Psoas muscle (tissue), 8 donors: ENCODE data around the gene STX18. TPM values are rescaled to one million over a fixed set of nuclear protein-coding genes. Genes with fewer than 3 reads are reported as not detected.

Experiments
- ATAC-seq, 4 donors: fragments of 200-7000 bp; cut with Tn5 transposase; one replicate each; pipeline ENCODE4 v1.9.1; 2020; ENCODE audit warnings: moderate library complexity in 3 of 4, mild to moderate bottlenecking in 2 of 4
- DNase-seq, 2 donors: peaks; one replicate each; pipeline ENCODE4 v3.0.0-alpha.2; 2020
- H3K27ac ChIP-seq: fragments of 200-600 bp; one replicate; pipeline ENCODE4 v1.8.0; 2022
- H3K27me3 ChIP-seq, 3 donors: fragments of 200-600 bp in 1 of 3; one replicate each; pipeline versions ENCODE4 v1.6.1 to v1.8.0; 2013 to 2022; ENCODE audit warnings: low read length in 2 of 3, mild to moderate bottlenecking in 2 of 3, moderate library complexity in 1 of 3; ENCODE audit not compliant: insufficient read depth in 3 of 3
- H3K36me3 ChIP-seq, 2 donors: fragments of 200-600 bp in 1 of 2; one replicate each; pipeline versions ENCODE4 v1.6.1 to v1.8.0; 2013 to 2022; ENCODE audit warnings: low read depth in 1 of 2, mild to moderate bottlenecking in 1 of 2, moderate library complexity in 1 of 2; ENCODE audit not compliant: insufficient read depth in 1 of 2
- H3K4me1 ChIP-seq: fragments of 200-600 bp; one replicate; pipeline ENCODE4 v1.8.0; 2022
- H3K4me3 ChIP-seq: fragments of 200-600 bp; one replicate; pipeline ENCODE4 v1.8.0; 2022; ENCODE audit warnings: mild to moderate bottlenecking
- H3K9me3 ChIP-seq: fragments of 200-600 bp; one replicate; pipeline ENCODE4 v1.8.0; 2022
- CTCF ChIP-seq: fragments of 200-600 bp; IDR thresholded peaks from one replicate; pipeline ENCODE4 v1.8.0; 2022; ENCODE audit warnings: antibody characterized with exemption
- WGBS, 3 donors: extraction: QIAGEN DNeasy Blood & Tissue Kit; methylation state at CpG; one replicate each; pipeline versions ENCODE4 v1.1.6 to v1.1.7; 2013; 5-methylcytosine and 5-hydroxymethylcytosine counted together
- intact Hi-C, 2 donors: fragments of 100-400 bp; cut with DNase I; formaldehyde crosslinking; loops; one replicate each; pipeline versions ENCODE4 v1.11.0 to v1.14.2; 2022
- polyA plus RNA-seq, 3 donors: library from polyadenylated mRNA; stranded (reverse); fragments of 200-250 nt; gene quantifications; one replicate each; pipeline ENCODE4 v1.2.3, GENCODE V29; 2013
- total RNA-seq, 4 donors: library from RNA; stranded (reverse); fragmentation: NEBNext Ultra II Directional in 2 of 4; extraction: Animal tissue kit (Norgen Biotek cat#: 25700) in 2 of 4; gene quantifications; one replicate each; pipeline versions ENCODE4 v1.2.1 to v1.2.4, GENCODE V29; 2021 to 2023
- donor health status: healthy with polysubstance abuse.
- donor health status: DM: no; HTN: no; CAD: no; lungs with moderate emphysema.
- donor health status: Bipolar disorder and iron deficiency.
- donor health status: healthy.
- donor health status: DM: yes; HTN: yes; CAD: no.
- donor health status: DM: no; HTN: no; CAD: no.
- donor health status: DM: no; HTN: no; CAD: no.
- donor health status: DM: yes; HTN: yes; CAD: no.

Gene STX18
- total and polyA plus RNA-seq, 7 donors, result 12.1 to 29.7 (median 21.1) TPM

GRCh38 chr4:4388836-4389575, 152.8 kb downstream of the STX18 start:
- DNase-seq (peak in 1 of 2 donors; percentile 11), ATAC-seq (no peak)
- Histone ChIP-seq H3K36me3 (no peaks in the 10 kb centered on the region), H3K9me3 (no peaks in the 10 kb centered on the region), H3K4me3 (no peak overlapping the region), H3K27ac (no peak overlapping the region), H3K4me1 (peaks cover 10% of the 10 kb centered on the region), H3K27me3 (peaks cover 0 to 68% (median 38%) of the 10 kb centered on the region in 3 donors)
- intact Hi-C loops, result no loop called here
- TF ChIP-seq CTCF, result no peak
- WGBS, 3 donors, result 53 to 68% (median 59%) methylated on average over 17 to 18 of the region's 18 CpGs

DNA sequence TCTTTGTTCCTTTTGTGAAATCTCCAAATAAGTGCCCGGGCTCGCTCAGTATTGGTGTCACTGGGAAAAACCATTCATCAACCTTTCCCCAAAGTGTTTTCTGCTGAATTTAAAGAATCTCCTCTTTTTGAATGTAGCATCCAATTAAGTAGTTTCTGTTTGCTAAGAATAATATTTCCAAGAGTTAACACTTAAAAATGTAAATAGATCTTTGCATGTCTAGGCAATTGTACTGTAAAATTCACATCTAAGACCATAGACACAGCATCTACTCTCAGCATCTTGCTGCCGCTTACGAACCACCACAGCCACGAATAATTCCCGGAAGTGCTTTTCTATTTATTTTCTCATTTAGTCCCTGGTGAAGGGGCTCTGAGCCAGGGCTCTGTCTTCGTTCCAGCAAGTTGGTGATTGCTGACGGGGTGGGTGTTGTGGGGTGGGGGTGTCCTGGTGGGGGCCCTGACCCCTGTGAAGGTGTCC, 153.5 kb downstream of the STX18 start:
- intact Hi-C loops, result no loop called here
- no peak overlapping the region for H3K4me3 ChIP-seq
- WGBS, 3 donors, result 16 to 31% (median 26%) methylated on average over 8 of the region's 8 CpGs
- DNase-seq (peak in 1 of 2 donors; percentile 6), ATAC-seq (no peak)
- peaks cover 0 to 65% (median 35%) of the 10 kb centered on the region in 3 donors for H3K27me3 ChIP-seq
- H3K27ac ChIP-seq, result no peak overlapping the region
- H3K9me3 ChIP-seq, result no peaks in the 10 kb centered on the region
- no peak for TF ChIP-seq CTCF
- peaks cover 10% of the 10 kb centered on the region for H3K4me1 ChIP-seq
- H3K36me3 ChIP-seq, result no peaks in the 10 kb centered on the region

GRCh38 chr4:4387531-4388310, 154.1 kb downstream of the STX18 start:
- 2 to 4% (median 3%) methylated on average over 53 to 62 of the region's 62 CpGs for WGBS, 3 donors
- Histone ChIP-seq H3K27ac (no peak overlapping the region), H3K36me3 (no peaks in the 10 kb centered on the region), H3K4me3 (peak overlapping the region; percentile 60), H3K4me1 (peaks cover 10% of the 10 kb centered on the region), H3K27me3 (peaks cover 0 to 65% (median 35%) of the 10 kb centered on the region in 3 donors), H3K9me3 (no peaks in the 10 kb centered on the region)
- peak in 1 of 2 donors; percentile 34 for DNase-seq
- intact Hi-C loops, result no loop called here
- no peak for TF ChIP-seq CTCF
- ATAC-seq, result no peak

- WGBS, 3 donors, result 0 to 1% (median 1%) methylated on average over 41 to 87 of the region's 87 CpGs
- ATAC-seq (peak in 2 of 4 donors; percentile 24 to 38), DNase-seq (peak in 1 of 2 donors; percentile 46)
- no peaks in the 10 kb centered on the region for H3K36me3 ChIP-seq
- H3K9me3 ChIP-seq, result no peaks in the 10 kb centered on the region
- intact Hi-C loops, result no loop called here
- peaks cover 0 to 65% (median 35%) of the 10 kb centered on the region in 3 donors for H3K27me3 ChIP-seq
- peaks cover 10% of the 10 kb centered on the region for H3K4me1 ChIP-seq
- H3K27ac ChIP-seq, result no peak within 1 kb of the TSS
- TF ChIP-seq CTCF, result no peak
- peak within 1 kb of the TSS; percentile 60 for H3K4me3 ChIP-seq
Observed at GRCh38 chr4:4386736-4387392, 155.0 kb downstream of the STX18 start, which contains the start of gene NSG1. TSS of gene NSG1 (plus strand) at chr4:4387102. CDS start at chr4:4387630, 528 bp downstream.
